Fibroblast of lung (primary cell): ENCODE measurements around the gene LMF2. TPM values are rescaled to one million over a fixed set of nuclear protein-coding genes. Genes with fewer than 3 reads are reported as not detected.
A peak's percentile ranks its signal among the peaks of the same experiment; 100 is the strongest.

Experiments
- DNase-seq, 2 donors: peaks; one replicate each; pipeline versions ENCODE4 v3.0.0 to v3.0.0-alpha.2; 2010; ENCODE audit warnings: low read depth in 2 of 2
- H2AFZ ChIP-seq: 2 replicates; pipeline ENCODE4 v1.5.1; 2012; ENCODE audit warnings: low read length, control low read depth, inconsistent platforms
- H3K27ac ChIP-seq: 2 replicates; pipeline ENCODE4 v1.5.1; 2011; ENCODE audit warnings: low read length, control low read depth; ENCODE audit not compliant: insufficient read depth
- H3K27me3 ChIP-seq: 2 replicates; pipeline ENCODE4 v1.5.1; 2011; ENCODE audit warnings: mild to moderate bottlenecking, low read length; ENCODE audit not compliant: control insufficient read depth, insufficient read depth
- H3K36me3 ChIP-seq: 2 replicates; pipeline ENCODE4 v1.5.1; 2011; ENCODE audit warnings: low read length; ENCODE audit not compliant: control insufficient read depth, insufficient read depth
- H3K4me1 ChIP-seq: 2 replicates; pipeline ENCODE4 v1.5.1; 2011; ENCODE audit warnings: low read length; ENCODE audit not compliant: control insufficient read depth, insufficient read depth; ENCODE audit errors: extremely low read depth
- H3K4me2 ChIP-seq: 2 replicates; pipeline ENCODE4 v1.5.1; 2011; ENCODE audit warnings: low read length, control low read depth; ENCODE audit not compliant: insufficient read depth; ENCODE audit errors: extremely low read depth
- H3K4me3 ChIP-seq, 4 experiments: fragments of 200-600 bp in 1 of 4; sonication (generic) in 1 of 4; replicated peaks in 1 of 4; 2 replicates each; pipeline ENCODE4 v1.5.1; 2011 to 2016; ENCODE audit warnings: low read length in 4 of 4, low read depth in 3 of 4, mild to moderate bottlenecking in 3 of 4, control low read depth in 2 of 4, inconsistent platforms in 1 of 4, mixed read lengths in 1 of 4; ENCODE audit not compliant: insufficient read depth in 1 of 4; ENCODE audit errors: control extremely low read depth in 1 of 4
- H3K79me2 ChIP-seq: 2 replicates; pipeline ENCODE4 v1.5.1; 2012; ENCODE audit warnings: mild to moderate bottlenecking, low read length, inconsistent platforms; ENCODE audit not compliant: control insufficient read depth, insufficient read depth
- H3K9ac ChIP-seq: 2 replicates; pipeline ENCODE4 v1.5.1; 2011; ENCODE audit warnings: mild to moderate bottlenecking, low read length, control low read depth; ENCODE audit not compliant: insufficient read depth
- H3K9me3 ChIP-seq: 2 replicates; pipeline ENCODE4 v1.5.1; 2012; ENCODE audit warnings: low read depth, low read length; ENCODE audit not compliant: control insufficient read depth, insufficient read depth
- H4K20me1 ChIP-seq: 2 replicates; pipeline ENCODE4 v1.5.1; 2011; ENCODE audit warnings: low read length; ENCODE audit not compliant: control insufficient read depth, insufficient read depth; ENCODE audit errors: extremely low read depth
- CTCF ChIP-seq, 2 donors: IDR thresholded peaks in 1 of 2; conservative IDR thresholded peaks in 1 of 2; 1 replicate in 1 of 2; 2 replicates in 1 of 2; pipeline ENCODE4 v1.5.1; 2011 to 2012; ENCODE audit warnings: low read length in 2 of 2, control low read depth in 1 of 2, inconsistent platforms in 1 of 2, low read depth in 1 of 2, mild to moderate bottlenecking in 1 of 2
- EZH2 ChIP-seq: IDR thresholded peaks from 2 replicates; pipeline ENCODE4 v1.5.1; 2012; ENCODE audit warnings: low read length, control low read depth, mild to moderate bottlenecking; ENCODE audit errors: missing control alignments
- polyA plus RNA-seq, 2 donors: library from polyadenylated mRNA; depleted of rRNA in 1 of 2; stranded (reverse) in 1 of 2; unstranded in 1 of 2; fragments of >200 nt; gene quantifications; 2 replicates each; pipeline ENCODE4 v1.2.1, GENCODE V29; 2011 to 2012; ENCODE audit warnings: missing spikeins in 1 of 2
- total RNA-seq: library from RNA; depleted of rRNA; stranded (reverse); fragments of >200 nt; gene quantifications from 2 replicates; pipeline ENCODE4 v1.2.1, GENCODE V29; 2014

LMF2 gene
- total and polyA plus RNA-seq, 2 donors (not counting 1 experiment from before 2014, with no cell fraction given), result 25.8 to 37.8 TPM

- Histone ChIP-seq H4K20me1 (no peaks in the 10 kb centered on the region), H3K4me3 (peak overlapping the region in 2 of 4 experiments; percentile 38 to 60), H3K4me2 (no peak overlapping the region), H3K27me3 (peaks cover 11% of the 10 kb centered on the region), H3K27ac (no peak overlapping the region), H3K36me3 (peaks cover 3% of the 10 kb centered on the region), H3K4me1 (peaks cover 20% of the 10 kb centered on the region), H3K79me2 (peaks cover 10% of the 10 kb centered on the region), H2AFZ (no peak overlapping the region), H3K9me3 (no peaks in the 10 kb centered on the region), H3K9ac (no peak overlapping the region)
- TF ChIP-seq CTCF (conservative IDR thresholded peaks at IDR 0.05 in 1 of 2, IDR thresholded peaks at IDR 0.05 in 1 of 2; ENCODE audit: low read depth in 1 of 2, low read length in 2 of 2) (no peak), EZH2 (no peak)
- no peak for DNase-seq
These were observed 21.3 kb upstream of the LMF2 start for GRCh38 chr22:50528682-50529415.

GRCh38 chr22:50527921-50528681 is 20.6 kb upstream of the LMF2 start:
- H3K4me2 ChIP-seq, result no peak overlapping the region
- H3K4me3 ChIP-seq, result no peak overlapping the region
- no peaks in the 10 kb centered on the region for H4K20me1 ChIP-seq
- H3K4me1 ChIP-seq, result peaks cover 21% of the 10 kb centered on the region
- no peak overlapping the region for H3K9ac ChIP-seq
- TF ChIP-seq EZH2 (no peak), CTCF (conservative IDR thresholded peaks at IDR 0.05 in 1 of 2, IDR thresholded peaks at IDR 0.05 in 1 of 2; ENCODE audit: low read depth in 1 of 2, low read length in 2 of 2) (no peak)
- no peak for DNase-seq
- H3K36me3 ChIP-seq, result peaks cover 6% of the 10 kb centered on the region
- peaks cover 15% of the 10 kb centered on the region for H3K79me2 ChIP-seq
- peaks cover 11% of the 10 kb centered on the region for H3K27me3 ChIP-seq
- H3K9me3 ChIP-seq, result no peaks in the 10 kb centered on the region
- H2AFZ ChIP-seq, result no peak overlapping the region
- no peak overlapping the region for H3K27ac ChIP-seq
